HG02678 (cell line): ENCODE measurements around the gene FAM163B.

Experiments used
- ATAC-seq: cut with Tn5 transposase; IDR thresholded peaks from one replicate; pipeline ENCODE4 v1.9.1; 2021; ENCODE audit warnings: mild to moderate bottlenecking, moderate library complexity; ENCODE audit not compliant: unreplicated experiment

FAM163B gene

DNA sequence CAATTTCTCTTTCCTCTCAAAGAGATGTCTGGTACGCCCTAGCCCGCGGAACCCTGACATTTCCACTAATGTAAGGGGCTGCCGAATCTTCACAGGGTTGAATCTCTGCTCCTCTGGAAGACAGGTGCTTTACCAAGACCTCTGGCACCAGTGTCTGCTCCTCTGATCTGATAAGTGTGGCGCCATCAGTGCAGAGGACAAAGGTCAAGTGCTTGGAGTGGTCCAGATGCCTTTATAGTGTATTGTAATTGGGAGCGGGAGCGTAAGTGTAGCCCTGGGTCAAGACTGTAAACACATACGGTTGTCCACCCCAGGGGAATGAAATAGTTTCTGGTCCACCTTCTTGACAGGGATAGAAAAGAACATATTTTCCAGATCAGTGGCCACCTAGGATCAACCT is 57.0 kb downstream of the FAM163B start:
- ATAC-seq: no peak

DNA sequence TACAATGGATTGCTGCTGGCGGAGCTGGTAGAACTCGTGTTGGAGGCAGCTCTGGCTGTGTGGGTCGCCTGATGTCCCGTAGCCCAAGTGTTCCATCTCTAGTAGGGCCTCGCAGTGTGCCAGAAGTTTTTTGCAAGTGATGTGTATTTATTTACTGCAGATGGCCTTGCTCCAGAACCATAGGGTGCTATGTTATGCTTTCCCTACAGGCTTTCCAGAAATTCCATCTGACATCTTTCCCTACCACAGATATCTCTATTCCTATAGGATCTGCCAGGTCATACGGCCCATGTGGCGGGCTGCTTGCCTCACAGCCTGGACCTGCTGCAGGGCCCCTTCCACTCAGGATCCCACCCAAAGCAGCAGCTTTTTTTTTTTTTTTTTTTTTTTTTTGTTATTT is 57.7 kb downstream of the FAM163B start:
- ATAC-seq: no peak

DNA sequence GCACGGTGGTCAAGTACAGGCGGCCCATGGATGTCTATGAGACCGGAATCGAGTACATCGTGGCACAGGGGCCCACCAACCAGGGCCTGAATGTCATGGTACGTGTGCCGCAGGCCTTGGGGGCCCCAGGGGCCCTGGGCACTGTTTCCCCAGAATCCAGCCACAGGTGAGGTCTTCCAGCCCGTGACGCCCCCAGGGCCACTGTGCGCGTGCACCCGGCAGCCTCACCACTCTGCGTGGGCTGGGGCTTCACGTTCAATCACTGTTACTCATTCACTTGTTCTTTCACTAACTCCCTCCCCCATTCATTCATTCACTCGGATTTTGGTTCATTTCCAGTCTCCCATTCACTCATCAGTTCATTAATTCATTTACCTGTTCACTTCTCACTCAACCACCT is 62.1 kb downstream of the FAM163B start:
- ATAC-seq: no peak

DNA sequence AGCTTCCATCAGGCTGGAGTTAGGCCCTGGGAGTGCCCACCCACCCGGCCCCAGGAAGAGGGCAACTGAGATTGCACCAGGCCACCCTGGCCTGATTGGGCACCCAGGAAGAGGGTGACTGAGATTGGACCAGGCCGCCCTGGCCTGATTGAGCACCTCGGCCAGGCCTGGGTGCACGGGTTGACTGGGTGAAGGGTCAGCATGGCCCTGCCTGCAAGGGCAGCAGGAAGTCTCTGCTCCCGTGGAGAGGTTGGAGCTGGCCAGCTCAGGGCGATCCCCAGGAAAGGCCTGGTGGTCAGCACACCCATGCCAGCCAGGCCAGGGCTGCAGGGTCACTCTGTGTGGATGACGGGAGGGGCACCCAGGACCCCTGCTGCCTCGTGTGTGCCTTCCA is 62.9 kb downstream of the FAM163B start:
- ATAC-seq: no peak

DNA sequence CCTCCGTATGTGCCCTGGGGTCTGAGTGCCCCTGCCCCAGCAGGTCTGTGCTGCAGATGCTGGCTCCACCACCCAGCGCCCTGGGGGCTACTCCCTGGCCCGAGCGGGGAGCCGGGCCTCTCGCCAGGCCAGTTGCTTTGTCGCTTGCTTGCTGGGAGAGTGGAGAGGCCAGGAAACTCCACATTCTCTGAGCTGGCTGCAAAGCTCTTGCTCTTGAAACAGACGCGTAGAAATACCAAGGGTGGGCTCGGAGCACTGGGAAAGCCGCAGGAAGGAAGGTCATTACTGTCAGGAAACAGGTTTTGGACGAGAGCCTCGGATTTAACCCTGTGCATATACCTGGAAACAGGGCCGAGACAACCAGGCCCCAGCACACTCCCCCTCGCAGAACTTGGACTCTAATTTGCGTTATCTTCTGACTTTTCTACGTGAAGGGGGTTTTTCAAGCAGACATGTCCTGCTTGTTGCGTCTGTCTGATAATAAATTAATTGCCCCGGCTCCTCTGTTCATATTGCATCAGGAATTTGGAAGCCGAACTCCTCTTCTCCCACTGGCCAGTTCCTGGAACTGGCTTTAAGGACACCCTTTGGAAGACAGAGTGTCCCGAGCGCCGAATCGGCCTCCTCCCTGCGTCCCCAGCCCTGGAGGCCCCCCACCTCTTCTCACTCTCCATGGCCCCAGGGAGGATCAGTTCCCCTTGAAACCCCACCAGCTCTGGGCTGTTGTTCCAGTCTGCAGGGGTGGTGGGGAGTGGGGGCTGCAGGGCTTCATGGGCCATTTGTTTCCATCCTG is 63.5 kb downstream of the FAM163B start:
- ATAC-seq: no peak

DNA sequence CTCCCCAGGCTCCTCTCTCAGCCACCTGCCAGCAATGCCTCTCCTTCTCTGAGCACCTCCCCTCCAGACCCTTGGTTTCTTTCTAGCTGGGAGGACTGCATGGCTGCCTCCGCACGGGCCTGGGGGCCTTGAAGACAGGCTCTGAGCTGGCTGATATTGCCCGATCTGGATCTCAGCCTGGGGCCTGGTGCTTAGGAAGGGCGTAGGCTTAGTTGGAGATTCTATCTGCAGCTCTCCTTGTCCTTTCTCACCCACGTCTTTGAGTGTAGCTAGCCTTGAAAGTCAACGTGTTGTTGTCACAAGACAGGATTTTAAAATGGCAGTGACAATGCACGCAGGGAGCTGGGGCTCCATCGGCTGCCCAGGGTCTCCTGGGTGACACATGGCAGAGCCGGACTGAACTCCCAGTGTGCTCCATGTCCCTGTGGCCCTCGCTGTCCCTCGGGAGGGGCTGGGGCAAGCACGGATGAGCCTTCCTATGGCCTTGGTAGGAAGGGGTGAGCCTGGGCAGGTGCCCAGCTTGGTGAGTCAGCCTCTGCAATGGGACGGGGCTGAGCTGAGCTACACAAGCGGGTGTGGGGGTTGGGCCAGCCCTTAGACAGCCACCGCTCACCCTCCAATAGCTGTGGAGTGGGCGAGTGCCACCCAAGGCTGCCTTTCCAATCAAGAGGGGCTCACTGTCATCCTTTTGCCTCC is 65.3 kb downstream of the FAM163B start:
- ATAC-seq: no peak

DNA sequence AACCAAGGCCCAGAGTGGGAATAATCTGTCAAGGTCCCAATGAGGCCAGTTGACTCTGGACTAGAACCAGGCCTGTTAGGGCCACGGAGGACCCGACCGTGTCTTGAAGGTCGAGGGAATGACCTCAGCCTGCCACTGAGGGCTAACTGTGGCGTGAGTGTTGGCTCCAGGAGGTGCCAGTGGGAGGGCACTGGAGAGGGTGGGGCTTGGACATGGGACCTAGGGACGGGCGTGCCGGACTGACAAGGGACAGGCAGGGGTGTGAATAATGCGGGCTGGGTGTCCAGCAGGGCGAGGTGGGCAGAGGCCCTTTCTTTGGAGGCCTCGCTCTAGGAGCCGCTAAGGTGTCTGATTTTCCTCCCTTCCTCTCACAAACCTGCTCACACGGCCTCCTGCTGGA is 67.2 kb downstream of the FAM163B start:
- ATAC-seq: no peak

DNA sequence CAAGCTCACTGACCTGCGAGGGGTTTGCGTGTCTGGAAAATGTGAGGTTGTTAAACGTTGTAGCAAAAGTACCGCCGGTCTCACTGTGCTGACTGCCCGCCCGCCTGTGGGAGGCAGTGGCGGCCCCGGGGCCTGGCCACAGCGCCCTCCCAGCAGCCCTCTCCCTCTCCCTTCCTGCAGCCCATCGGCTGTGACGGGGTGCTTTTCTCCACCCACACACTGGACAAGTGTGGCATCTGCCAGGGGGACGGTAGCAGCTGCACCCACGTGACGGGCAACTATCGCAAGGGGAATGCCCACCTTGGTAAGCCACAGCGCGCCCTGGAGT is 68.5 kb downstream of the FAM163B start:
- ATAC-seq: no peak

DNA sequence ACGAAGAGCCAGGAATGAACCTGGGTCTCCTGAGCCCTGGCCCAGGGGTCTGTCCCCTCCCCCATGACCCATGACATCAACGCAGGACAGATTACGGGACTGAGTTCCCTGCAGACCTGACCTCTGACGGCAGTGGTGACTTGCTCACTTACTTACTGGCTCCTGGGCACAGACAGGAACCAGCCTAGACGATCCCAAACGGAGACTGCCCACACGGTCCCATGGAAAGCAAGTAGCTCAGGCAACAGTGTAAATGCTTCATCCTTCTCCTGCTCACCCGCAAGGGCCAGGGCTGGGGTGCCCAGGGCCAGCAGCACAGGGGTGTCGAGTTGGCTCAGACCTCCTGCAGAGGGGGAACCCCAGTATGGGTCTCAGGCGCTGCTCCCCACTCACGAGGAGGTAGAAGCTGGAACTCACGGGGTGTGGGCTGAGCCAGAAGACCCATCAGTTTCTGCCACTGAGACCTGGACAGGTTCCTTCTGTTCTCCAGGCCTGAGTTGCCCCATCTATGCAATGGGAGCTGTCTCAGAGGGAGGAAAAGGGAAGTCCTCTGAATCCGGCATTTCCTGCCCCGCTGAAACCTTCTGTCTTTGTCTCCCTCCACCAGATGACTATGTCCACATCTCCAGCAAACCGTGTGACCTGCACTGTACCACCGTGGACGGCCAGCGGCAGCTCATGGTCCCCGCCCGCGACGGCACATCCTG is 69.0 kb downstream of the FAM163B start:
- ATAC-seq: no peak

DNA sequence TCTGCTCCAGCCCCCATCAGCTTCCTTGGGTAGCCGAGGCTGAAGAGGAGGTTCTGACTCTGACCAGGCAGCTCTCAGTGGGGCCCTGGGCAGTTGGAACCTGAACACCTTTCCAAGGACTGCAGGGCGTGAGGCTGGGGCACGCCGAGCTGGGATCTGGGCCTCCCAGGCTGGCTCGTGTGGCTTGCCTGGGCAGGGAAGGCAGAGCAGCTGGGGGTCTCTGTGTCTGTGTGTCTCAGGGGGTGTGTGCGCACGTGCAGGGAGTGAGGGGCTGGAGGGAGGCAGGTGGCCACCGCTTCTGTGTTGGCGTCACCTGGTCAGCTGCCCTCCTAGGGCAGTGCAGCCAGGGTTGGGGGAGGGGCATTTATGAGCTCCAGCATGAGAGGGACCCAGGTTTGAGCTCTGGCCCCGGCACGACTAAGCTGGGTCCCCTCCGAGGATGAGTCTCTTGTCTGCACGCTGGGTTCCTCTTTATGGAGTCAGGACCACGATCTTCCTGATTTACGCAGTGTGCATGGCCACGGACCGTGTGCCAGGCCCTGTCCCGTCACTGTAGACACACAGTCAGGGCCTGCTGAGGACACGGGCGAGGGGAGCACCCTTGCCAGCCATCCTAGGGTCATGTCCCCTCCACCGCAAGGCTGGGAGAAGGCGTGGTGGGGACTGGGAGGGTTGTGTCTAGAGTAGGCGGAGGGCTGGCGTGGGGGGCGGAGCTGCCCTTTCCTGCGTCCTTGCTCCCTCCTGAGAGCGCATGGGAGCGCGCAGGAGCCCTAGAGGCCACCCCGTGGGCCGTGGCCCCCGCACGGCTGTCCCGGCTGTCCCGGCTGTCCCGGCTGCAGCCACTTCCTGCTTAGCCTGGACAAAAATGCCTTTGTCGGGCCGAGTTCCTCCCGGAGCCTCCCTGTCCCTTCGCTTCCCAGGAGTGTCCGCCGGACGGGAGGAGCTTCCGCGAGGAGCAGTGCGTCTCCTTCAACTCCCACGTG is 70.0 kb downstream of the FAM163B start:
- ATAC-seq: no peak

DNA sequence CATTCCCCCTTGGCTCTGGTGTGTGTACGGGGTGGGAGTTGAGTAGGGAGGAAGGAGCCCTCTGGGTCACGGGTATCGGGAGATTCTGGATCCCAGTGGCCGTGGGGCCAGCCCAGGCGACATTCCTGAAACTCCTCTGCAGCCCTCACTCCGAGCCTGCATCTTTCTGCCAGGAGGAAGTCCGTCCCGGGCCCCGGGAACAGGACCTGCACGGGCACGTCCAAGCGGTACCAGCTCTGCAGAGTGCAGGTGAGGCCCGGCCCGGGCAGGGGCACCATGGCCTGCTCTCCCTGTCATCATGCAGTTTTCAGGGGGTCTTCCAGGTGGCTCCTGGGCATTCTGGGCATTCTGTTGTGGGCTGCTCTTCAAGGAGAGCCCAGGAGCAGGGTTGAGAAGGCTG is 71.0 kb downstream of the FAM163B start:
- ATAC-seq: no peak

DNA sequence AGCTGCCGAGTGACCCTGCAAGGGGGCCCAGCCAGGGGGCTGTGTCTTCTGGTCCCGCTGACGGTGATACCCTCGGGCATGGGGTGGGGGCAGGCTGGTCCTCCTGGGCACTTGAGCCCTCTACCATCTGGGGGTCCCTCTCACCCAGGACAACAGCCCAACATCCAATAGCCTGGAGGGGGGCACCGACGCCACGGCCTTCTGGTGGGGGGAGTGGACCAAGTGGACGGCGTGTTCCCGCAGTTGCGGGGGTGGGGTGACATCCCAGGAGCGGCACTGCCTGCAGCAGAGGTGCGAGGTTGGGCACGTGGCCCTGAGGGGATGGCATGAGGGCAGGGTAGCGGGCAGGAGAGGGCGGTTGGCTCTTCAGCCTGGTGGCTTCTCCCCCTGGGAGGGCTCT is 71.9 kb downstream of the FAM163B start:
- ATAC-seq: no peak

DNA sequence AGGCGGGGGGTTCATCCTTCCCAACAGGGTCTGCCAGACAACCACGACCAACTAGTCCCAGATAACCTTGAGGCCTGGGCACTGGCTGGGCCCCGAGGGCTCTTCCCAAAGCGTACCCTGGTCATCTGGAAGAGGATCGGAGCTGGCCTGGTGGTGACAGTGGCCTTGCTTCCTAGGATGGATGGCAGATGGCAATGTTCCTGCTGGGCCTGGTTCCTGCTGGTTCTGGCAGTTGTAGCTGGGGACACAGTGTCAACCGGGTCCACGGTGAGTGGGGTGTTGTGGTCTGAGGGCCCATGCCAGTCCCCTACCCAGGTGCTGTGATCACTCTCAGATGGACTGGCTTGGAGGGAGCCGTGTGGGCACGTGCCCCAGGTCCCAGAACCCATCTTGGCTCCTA is 72.7 kb downstream of the FAM163B start:
- ATAC-seq: no peak

DNA sequence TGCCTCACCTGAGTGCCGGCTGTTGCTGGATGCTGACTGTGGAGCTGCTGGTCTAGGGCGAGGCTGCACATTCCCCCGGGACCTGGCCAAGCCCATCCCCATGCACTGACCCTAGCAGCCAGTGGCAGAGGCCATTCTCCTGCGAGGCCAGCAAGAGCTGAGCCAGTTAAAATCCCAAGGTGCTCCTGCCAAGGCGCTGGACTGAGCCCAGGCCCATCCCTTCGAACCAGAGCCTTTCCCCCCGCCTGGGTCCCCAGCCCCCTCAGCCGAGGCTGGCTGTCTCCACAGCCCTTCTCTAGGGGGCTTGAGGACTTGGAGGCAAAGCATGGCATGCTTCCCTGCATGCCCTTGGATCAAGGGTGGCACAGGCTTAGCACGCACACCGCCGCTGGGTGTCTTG is 73.1 kb downstream of the FAM163B start:
- ATAC-seq: no peak

DNA sequence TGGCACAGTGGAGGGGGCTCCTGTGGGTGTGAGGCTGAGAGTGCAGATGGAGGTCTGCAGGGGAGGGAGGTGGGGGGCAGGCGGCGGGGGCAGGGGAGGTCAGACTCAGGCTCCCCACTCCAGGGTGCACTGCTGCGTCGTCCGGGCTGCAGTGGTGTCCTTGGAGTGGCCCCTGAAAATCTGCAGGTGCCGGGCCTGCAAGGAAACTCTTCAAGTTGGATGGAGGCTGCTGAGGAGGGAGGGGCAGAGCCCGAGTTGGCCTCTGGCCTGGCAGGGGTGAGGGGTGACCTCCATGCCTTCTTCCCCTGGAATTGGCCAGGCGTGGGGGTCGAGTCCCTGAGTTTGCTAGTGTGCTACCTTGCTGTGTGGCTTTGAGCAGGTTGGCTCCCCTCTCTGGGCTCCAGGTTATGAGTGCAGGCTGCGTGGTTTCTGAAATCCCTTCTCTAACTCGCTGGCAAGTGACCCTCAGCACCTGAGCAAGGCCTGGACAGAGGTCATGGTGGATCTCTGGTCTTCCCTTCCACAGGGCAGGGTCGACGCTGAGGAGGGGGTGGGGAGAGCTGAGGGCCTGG is 73.8 kb downstream of the FAM163B start:
- no peak for ATAC-seq

DNA sequence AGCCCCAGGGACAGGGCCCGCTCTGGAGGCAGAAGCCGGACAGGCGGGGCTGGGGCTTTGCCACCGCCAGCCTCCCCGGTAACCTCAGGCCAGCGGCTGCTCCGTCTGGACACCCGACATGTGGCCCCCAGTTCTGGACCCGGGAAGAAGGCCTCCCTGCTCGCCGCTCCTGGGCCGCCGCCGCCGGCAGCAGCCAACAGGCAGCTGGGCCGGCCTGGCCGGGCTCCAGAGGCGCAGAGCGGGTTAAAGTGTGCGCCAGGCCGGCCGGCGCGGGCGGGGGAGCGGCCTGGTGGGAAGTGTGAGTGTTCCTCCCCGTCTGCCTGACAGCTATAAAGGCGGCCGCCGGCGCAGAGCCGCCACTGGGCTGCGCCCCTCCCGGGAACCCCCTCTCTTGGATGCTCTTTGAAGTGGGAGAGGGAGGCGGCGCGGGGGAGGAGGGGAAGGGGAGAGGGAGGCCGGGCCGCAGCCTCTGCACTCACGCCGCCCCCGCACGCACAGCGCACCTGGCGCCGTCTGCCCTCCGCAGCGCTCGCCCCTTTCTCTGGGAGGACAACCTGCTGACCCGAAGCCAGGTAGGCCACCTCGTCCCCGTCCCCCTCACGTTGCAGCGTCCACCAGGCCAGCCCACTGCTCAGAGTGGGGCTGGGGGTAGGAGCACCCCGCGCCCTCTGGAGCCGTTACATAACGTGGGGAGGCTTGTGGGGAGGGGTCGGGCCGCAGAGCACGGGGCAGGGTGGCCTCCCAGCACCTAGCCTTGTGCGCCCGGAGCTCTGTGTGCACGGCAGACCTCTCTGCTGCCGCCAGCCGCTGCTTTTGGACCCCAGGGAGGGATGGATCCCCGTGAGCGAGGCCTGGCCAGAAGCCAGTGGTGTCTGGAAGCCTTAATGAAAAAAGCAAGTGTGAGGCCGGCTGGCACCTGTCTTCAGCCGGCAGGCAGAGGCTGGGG is 74.6 kb downstream of the FAM163B start, which contains the start of gene ADAMTSL2:
TSS of gene ADAMTSL2 (plus strand) at position 359 of the 946 bp plus-strand sequence. CDS start 2,009 bp downstream, outside the sequence.
- peak; percentile 45 for ATAC-seq

DNA sequence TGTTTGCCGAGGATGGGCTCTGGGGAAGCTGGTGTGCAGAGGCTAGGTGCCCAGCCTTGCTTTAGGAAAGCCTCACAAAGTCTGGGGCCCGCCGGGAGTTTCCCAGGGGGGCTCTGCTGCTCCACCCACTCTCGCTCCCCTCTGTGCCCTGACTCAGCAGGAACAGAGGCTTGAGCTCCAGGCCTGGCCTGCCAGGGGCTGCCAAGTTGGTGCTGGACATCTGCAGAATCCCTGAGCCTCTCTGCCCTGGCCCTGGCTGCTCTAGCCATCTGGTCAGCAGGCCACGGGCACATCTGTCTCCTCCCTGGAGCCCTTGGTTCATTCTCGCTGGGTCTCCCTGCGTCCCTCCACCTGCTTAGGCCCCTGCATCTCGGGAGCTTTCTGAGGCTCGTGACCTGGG is 75.3 kb downstream of the FAM163B start:
- no peak for ATAC-seq

DNA sequence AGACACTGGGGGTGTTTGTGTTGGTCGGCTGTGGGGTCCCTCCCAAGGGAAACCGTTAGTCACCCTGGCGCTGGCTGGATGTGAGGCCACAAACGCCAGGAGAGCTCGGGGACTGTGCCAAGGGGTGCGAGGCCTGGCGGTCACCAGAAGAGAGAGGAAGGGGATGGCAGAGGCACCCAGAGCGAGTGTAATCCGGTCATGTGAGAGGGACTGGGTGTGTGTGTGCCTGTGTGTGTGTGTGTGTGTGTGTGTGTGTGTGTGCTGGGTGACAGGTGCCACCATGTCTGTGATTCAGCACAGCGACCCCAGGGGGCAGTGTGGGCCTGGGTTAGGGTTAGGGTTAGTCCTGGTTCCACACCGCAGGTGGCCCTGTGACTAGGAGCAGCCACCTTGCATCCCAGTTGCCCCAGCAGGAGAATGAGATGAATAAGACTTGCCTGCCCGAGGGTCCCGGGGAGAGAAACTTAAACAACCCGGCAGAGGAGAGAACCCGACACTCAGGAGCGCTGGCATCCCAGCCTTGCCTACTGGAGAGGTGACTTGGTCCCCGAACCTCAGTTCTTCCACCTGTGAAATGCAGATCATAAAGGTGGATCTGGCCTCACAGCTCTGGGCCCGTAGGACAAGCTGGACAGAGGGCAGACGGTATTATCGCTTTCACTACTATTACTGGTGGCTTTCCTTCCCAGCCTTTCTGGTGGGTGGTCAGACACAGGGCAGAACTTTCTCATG is 76.1 kb downstream of the FAM163B start:
- ATAC-seq: no peak

DNA sequence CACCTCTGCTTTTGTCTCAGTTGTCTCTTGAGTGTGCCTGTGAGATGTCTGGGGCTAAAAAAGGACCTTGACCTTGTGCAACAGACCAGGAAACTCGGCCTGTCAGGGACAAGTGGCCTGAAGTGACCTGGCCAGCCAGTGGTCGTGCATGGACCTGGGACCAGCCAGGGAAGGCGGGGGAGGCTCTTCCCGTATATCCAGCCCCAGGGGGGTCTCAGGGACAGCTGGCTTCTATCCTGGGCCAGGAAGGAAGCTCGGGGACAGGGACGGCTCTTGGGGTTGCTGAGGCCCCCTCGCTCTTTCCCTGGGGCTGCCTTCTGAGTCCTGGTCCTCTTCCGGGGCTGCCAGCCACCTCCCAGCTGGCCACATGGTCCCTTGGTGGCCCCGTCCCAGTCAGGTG is 77.9 kb downstream of the FAM163B start:
- no peak for ATAC-seq
